Naive thymus-derived CD8-positive, alpha-beta T cell (primary cell): ENCODE measurements around the gene ADK. TPM values are rescaled to one million over a fixed set of nuclear protein-coding genes. Genes with fewer than 3 reads are reported as not detected.
"Not testable (repeated sequence)": the region's sequence is repeated elsewhere in the genome, so short reads cannot be mapped to it uniquely, and the experiment has no call there.

ENCODE experiments used
- ATAC-seq, 2 donors: fragments of 150-1000 bp; cut with Tn5 transposase in 1 of 2; sonication (Bioruptor Pico), chemical (Tn5 transposase) in 1 of 2; 1 replicate in 1 of 2; 2 replicates in 1 of 2; pipeline ENCODE4 v1.10.0; 2021; ENCODE audit warnings: mild to moderate bottlenecking in 2 of 2, moderate library complexity in 2 of 2
- POLR2A ChIA-PET: fragments of 350-600 bp; sonication (Branson Sonifier 250); formaldehyde crosslinking; loops from one replicate; lab custom pipeline; 2021; ENCODE audit warnings: antibody characterized with exemption; lab: Charles Lee
- DNase-seq, 10 donors: peaks; one replicate each; pipeline versions ENCODE4 v3.0.0 to v3.0.0-alpha.2; 2020 to 2022
- H3K27ac Mint-ChIP-seq, 10 donors: one replicate each; pipeline ENCODE4 v1.8.0; 2020 to 2022; ENCODE audit warnings: mild to moderate bottlenecking in 10 of 10, mixed read lengths in 10 of 10, moderate library complexity in 4 of 10, inconsistent platforms in 1 of 10
- H3K27me3 Mint-ChIP-seq, 5 donors: one replicate each; pipeline ENCODE4 v1.8.0; 2021 to 2022; ENCODE audit warnings: mixed read lengths in 5 of 5
- H3K36me3 Mint-ChIP-seq, 3 donors: one replicate each; pipeline ENCODE4 v1.8.0; 2020 to 2022; ENCODE audit warnings: mixed read lengths in 3 of 3, mild to moderate bottlenecking in 2 of 3, inconsistent platforms in 1 of 3
- H3K4me1 Mint-ChIP-seq, 4 donors: one replicate each; pipeline ENCODE4 v1.8.0; 2021 to 2022; ENCODE audit warnings: mixed read lengths in 4 of 4
- H3K4me3 Mint-ChIP-seq, 10 donors: one replicate each; pipeline ENCODE4 v1.8.0; 2020 to 2022; ENCODE audit warnings: mild to moderate bottlenecking in 10 of 10, mixed read lengths in 10 of 10, moderate library complexity in 6 of 10, inconsistent platforms in 1 of 10
- H3K9me3 Mint-ChIP-seq, 9 donors: one replicate each; pipeline ENCODE4 v1.8.0; 2020 to 2022; ENCODE audit warnings: mixed read lengths in 9 of 9, mild to moderate bottlenecking in 3 of 9, inconsistent platforms in 1 of 9, moderate library complexity in 1 of 9
- polyA plus RNA-seq, 3 donors: library from polyadenylated mRNA; unstranded; fragments of 300-500 nt; fragmentation: Illumina TruSeq; gene quantifications; one replicate each; pipeline ENCODE4 v1.2.3, GENCODE V29; 2021
- total RNA-seq, 8 experiments: library from RNA in 2 of 8; stranded (reverse) in 2 of 8; gene quantifications; one replicate each; pipeline ENCODE4 v1.2.3 and lab custom pipeline; 2021 to 2026

Gene ADK
- total and polyA plus RNA-seq, 5 experiments from 2014 or later, result 29.6 to 52.4 (median 48.7) TPM

DNA sequence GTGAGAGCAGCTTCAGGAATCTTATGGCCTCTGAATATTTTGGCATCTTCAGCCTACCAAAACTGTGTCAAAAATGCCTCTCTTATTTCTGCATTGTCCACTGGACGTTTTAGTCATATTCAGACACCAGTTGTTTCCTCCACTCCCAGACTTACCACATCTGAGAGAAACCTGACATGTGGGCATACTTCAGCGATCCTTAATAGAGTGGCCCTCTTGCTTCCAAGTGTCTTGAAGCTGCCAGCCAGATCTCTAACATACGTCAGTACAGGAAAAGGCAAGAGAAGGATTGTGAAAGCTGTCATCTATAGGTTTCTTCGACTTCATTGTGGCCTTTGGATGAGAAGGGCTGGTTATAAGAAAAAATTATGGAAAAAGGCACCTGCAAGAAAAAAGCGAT, 376.6 kb downstream of the ADK start:
- H3K4me1 Mint-ChIP-seq, ATAC-seq: not testable (repeated sequence)

DNA sequence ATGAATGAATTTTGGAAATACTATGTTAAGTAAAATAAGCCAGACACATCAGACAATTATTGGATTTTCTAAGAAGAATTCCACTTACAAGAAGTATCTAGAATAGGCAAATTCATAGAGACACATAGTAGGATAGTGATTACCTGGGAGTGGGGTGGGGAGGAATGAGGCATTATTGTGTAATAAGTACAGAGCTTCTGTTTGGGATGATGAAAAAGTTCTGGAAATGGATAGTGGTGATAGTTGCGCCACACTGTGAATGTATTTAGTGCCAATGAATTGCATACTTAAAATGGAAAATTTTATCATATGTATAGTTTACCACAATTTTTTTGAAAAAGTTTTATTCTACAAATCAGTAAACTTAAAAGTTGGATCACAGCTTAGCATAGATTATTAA, 378.2 kb downstream of the ADK start:
- Mint-ChIP-seq H3K27me3 (no peaks in the 10 kb centered on the region), H3K27ac (peak overlapping the region in 1 of 10 donors; percentile 18), H3K9me3 (no peaks in the 10 kb centered on the region), H3K36me3 (peaks cover 5 to 32% (median 21%) of the 10 kb centered on the region in 3 donors), H3K4me1 (no peaks in the 10 kb centered on the region), H3K4me3 (no peak overlapping the region)
- DNase-seq (no peak), ATAC-seq (no peak)
- POLR2A ChIA-PET, result interaction anchor here (0.6 kb wide), 1 partner anchor 63 kb away, joined by 3 read pairs; no protein-coding TSS in a partner anchor

More for the DNA sequence above, 376.6 kb downstream of the ADK start:
- DNase-seq, H3K9me3 Mint-ChIP-seq, H3K27me3 Mint-ChIP-seq, H3K4me3 Mint-ChIP-seq, POLR2A ChIA-PET: not testable (repeated sequence)
- H3K27ac Mint-ChIP-seq, result peak overlapping the region in 1 of 10 donors; percentile 16
- H3K36me3 Mint-ChIP-seq, result peaks cover 5 to 36% (median 28%) of the 10 kb centered on the region in 3 donors

DNA sequence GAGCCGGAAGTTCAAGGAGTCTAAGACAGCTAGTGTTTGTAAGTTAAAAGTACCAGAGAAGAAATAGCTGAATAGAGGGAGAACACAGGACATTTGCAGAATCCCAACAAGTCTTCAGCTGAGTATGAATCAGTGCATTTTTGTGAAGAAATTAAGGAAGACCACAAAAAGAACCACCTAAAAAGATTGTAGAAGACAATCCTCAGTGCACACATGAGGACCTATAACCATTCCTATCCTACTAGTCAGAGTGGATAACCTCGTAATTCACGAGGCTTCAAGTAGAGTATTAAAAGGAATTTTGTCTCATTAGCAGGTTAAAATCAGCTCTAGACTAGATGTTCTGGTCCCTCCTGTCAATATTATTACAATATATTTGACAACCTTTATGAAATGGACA, 380.0 kb downstream of the ADK start:
- Mint-ChIP-seq H3K27me3 (no peaks in the 10 kb centered on the region), H3K27ac (no peak overlapping the region), H3K4me3 (no peak overlapping the region), H3K9me3 (no peaks in the 10 kb centered on the region), H3K36me3 (peaks cover 5 to 32% (median 21%) of the 10 kb centered on the region in 3 donors), H3K4me1 (peaks cover 0 to 2% (median under 1%) of the 10 kb centered on the region in 4 donors)
- ATAC-seq (no peak), DNase-seq (no peak)
- POLR2A ChIA-PET, result no interaction called here

DNA sequence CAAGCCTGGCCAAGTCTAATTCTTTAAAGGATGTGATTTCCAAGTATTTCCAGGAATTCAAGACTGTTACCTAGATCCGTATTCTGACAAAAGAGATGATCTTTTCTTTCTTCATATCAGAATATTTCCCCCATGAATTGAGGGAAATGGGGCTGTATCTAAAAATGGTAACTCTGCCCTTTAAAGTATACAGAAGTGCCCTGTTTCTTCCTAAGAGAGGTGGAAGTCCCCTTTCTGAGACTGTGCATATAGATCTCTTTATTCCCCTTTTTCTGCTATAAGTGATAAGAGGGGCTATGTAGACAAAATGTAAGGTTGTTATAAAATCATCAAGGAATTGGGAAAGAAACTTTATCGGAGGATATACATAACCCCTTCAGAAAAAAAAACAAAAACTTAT, 388.3 kb downstream of the ADK start:
- H3K4me1 Mint-ChIP-seq, result peaks cover 3 to 16% (median 12%) of the 10 kb centered on the region in 4 donors
- H3K36me3 Mint-ChIP-seq, result peaks cover 0 to 5% (median 0%) of the 10 kb centered on the region in 3 donors
- DNase-seq (no peak), ATAC-seq (no peak)
- no peaks in the 10 kb centered on the region for H3K27me3 Mint-ChIP-seq
- no peak overlapping the region for H3K4me3 Mint-ChIP-seq
- H3K9me3 Mint-ChIP-seq, result no peaks in the 10 kb centered on the region
- POLR2A ChIA-PET, result no interaction called here
- H3K27ac Mint-ChIP-seq, result peak overlapping the region in 2 of 10 donors; percentile 16 to 43

DNA sequence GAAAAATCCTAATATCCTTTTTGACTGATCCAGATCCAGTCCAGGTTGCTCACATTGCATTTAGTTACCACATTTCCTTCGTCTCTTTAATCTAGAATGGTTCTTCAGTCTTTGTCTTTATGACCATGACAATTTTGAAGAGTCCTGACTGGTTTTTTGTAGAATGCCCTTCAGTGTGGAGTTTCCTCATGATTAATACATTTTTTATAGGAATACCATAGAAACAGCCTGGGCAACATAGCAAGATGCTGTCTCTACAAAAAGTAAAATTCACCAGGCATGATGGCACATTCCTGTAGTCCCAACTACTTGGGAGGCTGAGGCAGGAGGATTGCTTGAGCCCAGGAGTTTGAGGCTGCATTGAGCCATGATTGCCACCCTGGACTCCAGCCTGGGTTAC, 390.4 kb downstream of the ADK start:
- Mint-ChIP-seq H3K9me3 (no peaks in the 10 kb centered on the region), H3K27ac (no peak overlapping the region), H3K27me3 (no peaks in the 10 kb centered on the region), H3K4me3 (no peak overlapping the region), H3K4me1 (peaks cover 4 to 12% (median 9%) of the 10 kb centered on the region in 4 donors), H3K36me3 (peaks cover 0 to 4% (median 0%) of the 10 kb centered on the region in 3 donors)
- DNase-seq (no peak), ATAC-seq (no peak)
- POLR2A ChIA-PET, result no interaction called here

DNA sequence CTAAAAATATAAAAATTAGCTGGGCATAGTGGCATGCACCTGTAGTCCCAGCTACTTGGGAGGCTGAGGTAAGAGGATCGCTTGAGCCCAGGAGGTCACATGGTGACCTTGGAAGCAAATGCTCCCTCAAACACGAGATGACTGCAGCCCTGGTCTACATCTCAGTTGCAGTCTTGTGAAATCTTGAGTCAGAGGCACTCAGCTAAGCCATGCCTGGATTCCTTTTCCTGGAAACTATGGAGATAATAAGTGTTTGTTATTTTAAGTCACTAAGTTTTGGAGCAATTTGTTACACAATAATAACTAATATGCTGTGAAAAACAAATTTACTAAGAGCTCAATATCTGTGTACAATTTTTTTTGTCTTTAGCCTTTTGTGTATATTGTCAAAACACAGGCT, 391.1 kb downstream of the ADK start:
- POLR2A ChIA-PET, result no interaction called here
- Mint-ChIP-seq H3K4me1 (peaks cover 2 to 7% (median 6%) of the 10 kb centered on the region in 4 donors), H3K36me3 (peaks cover 0 to 1% (median 0%) of the 10 kb centered on the region in 3 donors), H3K4me3 (no peak overlapping the region), H3K9me3 (no peaks in the 10 kb centered on the region), H3K27ac (no peak overlapping the region), H3K27me3 (no peaks in the 10 kb centered on the region)
- DNase-seq (no peak), ATAC-seq (no peak)

DNA sequence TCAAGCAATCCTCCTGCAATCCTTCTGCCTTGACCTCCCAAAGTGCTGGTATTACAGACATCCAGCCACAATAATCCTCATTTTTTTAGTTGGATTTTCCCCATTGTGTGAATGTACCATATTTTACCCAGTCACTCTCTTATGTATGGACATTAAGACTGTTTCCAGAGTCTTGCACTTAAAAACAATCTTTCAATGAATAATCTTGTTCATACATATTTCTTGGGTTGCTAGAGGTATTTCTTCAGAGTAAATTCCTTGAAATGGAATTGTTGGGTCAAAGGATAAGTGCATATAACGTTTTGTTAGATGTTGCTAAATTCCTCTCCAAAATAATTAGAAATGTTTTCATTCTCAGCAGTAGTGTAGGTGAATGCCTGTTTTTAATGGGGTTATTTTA, 392.3 kb downstream of the ADK start:
- DNase-seq (no peak), ATAC-seq (no peak)
- Mint-ChIP-seq H3K4me3 (no peak overlapping the region), H3K36me3 (peaks cover 0 to 2% (median 0%) of the 10 kb centered on the region in 3 donors), H3K9me3 (no peaks in the 10 kb centered on the region), H3K27me3 (no peaks in the 10 kb centered on the region), H3K27ac (peak overlapping the region in 1 of 10 donors; percentile 2), H3K4me1 (peaks cover 2 to 7% (median 6%) of the 10 kb centered on the region in 4 donors)
- POLR2A ChIA-PET, result no interaction called here

DNA sequence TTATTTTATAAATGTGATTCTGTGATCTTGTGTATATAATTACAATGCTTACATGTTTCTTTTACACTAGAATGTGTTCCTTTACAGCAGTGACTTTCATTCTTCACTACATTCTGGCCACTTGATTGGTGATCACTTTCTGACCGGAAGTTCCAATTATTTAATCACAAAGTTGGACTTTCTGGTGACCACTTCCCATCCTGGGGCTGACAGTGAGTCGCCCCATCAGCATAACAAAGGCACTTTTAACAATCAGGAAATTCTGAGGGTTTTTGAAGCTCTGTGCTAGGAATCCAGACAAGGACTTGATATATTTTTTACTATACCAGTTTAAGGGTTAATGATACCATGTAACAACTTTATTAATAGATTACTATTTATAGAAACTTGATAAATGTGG, 393.1 kb downstream of the ADK start:
- Mint-ChIP-seq H3K36me3 (peaks cover 0 to 2% (median 0%) of the 10 kb centered on the region in 3 donors), H3K27me3 (no peaks in the 10 kb centered on the region), H3K4me1 (peaks cover 2 to 7% (median 6%) of the 10 kb centered on the region in 4 donors), H3K4me3 (no peak overlapping the region), H3K27ac (peak overlapping the region in 3 of 10 donors; percentile 2 to 71 (median 29)), H3K9me3 (no peaks in the 10 kb centered on the region)
- ATAC-seq (no peak), DNase-seq (no peak)
- POLR2A ChIA-PET, result no interaction called here

DNA sequence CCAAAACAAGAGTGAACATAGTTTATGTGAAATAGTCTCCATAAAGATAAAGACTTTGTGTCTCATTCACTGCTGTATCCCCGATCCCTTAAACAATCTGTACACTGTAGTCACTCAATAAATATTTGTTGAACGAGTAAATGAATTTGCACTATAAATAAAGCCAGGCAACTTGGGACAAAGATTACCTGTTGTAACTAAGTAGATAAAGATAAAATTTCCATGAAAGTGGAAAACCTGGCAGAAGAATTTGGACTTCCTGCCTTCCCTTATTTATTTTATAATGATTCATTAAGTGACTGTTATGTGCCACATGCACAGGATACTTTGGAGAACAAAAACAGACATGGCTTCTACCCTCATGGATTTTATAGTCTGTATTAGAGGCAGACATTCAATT, 397.7 kb downstream of the ADK start:
- no peak for DNase-seq

DNA sequence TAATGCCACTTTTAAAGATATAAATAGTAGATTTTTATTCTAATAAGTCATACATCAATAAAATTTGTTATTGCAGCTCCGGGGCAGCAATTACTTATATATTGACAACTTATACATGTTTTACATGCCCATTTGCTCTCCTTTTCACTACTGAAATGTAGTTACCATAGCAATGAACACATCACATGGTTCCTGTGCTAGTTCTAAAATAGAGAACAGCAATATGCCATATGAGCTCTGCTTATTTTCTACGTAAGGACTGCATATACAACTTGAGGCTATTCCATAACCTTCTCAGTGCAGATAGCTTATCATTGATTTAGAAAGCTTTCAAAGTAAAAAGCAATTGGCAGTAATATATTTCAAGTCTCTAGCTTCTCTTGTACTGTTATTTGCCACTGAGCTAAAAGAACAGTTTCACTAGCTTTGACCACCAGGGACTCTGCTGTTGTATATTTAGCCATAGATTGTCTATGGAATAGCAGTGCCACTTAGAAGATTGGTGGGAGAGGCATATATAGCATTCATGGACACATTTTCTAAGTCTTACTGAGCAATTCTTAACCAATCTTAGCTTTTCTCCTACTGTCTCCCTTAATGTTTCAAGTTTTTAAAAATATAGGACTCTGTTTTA, 405.2 kb downstream of the ADK start:
- POLR2A ChIA-PET, result no interaction called here
- DNase-seq (no peak), ATAC-seq (no peak)
- peaks cover 0 to 1% (median 0%) of the 10 kb centered on the region in 4 donors for H3K4me1 Mint-ChIP-seq
- no peak overlapping the region for H3K27ac Mint-ChIP-seq
- H3K27me3 Mint-ChIP-seq, result no peaks in the 10 kb centered on the region
- H3K4me3 Mint-ChIP-seq, result no peak overlapping the region
- peaks cover 0 to 5% (median 0%) of the 10 kb centered on the region in 9 donors for H3K9me3 Mint-ChIP-seq
- H3K36me3 Mint-ChIP-seq, result peaks cover 4 to 10% (median 7%) of the 10 kb centered on the region in 3 donors

More for the DNA sequence above, 397.7 kb downstream of the ADK start:
- POLR2A ChIA-PET, result no interaction called here
- Mint-ChIP-seq H3K27ac (no peak overlapping the region), H3K9me3 (no peaks in the 10 kb centered on the region), H3K27me3 (no peaks in the 10 kb centered on the region), H3K4me1 (peaks cover 3 to 7% (median 4%) of the 10 kb centered on the region in 4 donors), H3K4me3 (no peak overlapping the region), H3K36me3 (peaks cover 0 to 10% (median 4%) of the 10 kb centered on the region in 3 donors)
- ATAC-seq, result no peak

DNA sequence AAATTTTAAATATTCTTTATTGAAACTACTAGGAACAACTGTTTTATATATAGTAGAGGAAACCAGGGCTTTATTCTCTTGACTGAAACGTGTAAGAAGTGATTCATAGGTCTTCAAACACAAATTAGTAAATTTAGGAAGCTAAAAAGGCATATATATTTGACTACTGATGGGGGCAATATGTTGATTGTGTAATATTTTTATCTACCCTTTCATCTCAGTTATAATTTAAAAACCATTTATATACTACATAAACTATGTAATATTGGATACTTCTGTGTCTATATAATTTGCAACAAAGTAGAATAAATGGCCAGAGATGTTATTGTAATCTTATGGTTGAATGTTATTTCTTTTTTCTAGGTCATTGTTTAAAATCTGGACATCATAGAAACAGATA, 406.1 kb downstream of the ADK start:
- ATAC-seq, result no peak
- H3K4me3 Mint-ChIP-seq, result no peak overlapping the region
- H3K4me1 Mint-ChIP-seq, result peaks cover 0 to 1% (median 0%) of the 10 kb centered on the region in 4 donors
- H3K36me3 Mint-ChIP-seq, result peaks cover 4 to 10% (median 7%) of the 10 kb centered on the region in 3 donors
- H3K27ac Mint-ChIP-seq, result no peak overlapping the region
- H3K9me3 Mint-ChIP-seq, result peaks cover 0 to 5% (median 0%) of the 10 kb centered on the region in 9 donors
- POLR2A ChIA-PET, result no interaction called here
- H3K27me3 Mint-ChIP-seq, result no peaks in the 10 kb centered on the region
- no peak for DNase-seq

DNA sequence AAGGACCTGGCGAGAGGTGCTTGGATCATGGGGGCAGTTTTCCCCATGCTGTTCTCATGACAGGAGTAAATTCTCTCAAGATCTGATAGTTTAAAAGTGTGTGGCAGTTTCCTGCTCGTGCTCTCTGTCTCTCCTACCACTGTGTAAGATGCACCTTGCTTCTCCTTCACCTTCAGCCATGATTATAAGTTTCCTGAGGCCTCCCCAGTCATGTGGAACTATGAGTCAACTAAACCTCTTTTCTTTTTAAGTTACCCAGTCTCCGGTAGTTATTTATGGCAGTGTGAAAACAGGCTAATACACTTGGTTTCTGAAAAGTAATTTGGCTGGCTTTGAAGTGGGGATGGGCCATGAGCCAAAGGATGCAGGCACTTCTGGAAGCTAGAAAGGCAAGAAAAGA, 407.4 kb downstream of the ADK start:
- Mint-ChIP-seq H3K27me3 (no peaks in the 10 kb centered on the region), H3K4me1 (peaks cover 0 to 3% (median under 1%) of the 10 kb centered on the region in 4 donors), H3K9me3 (peaks cover 0 to 5% (median 0%) of the 10 kb centered on the region in 9 donors), H3K36me3 (peaks cover 4 to 10% (median 7%) of the 10 kb centered on the region in 3 donors), H3K27ac (peak overlapping the region in 2 of 10 donors; percentile 3 to 15), H3K4me3 (no peak overlapping the region)
- POLR2A ChIA-PET, result no interaction called here
- ATAC-seq, result no peak
- no peak for DNase-seq

DNA sequence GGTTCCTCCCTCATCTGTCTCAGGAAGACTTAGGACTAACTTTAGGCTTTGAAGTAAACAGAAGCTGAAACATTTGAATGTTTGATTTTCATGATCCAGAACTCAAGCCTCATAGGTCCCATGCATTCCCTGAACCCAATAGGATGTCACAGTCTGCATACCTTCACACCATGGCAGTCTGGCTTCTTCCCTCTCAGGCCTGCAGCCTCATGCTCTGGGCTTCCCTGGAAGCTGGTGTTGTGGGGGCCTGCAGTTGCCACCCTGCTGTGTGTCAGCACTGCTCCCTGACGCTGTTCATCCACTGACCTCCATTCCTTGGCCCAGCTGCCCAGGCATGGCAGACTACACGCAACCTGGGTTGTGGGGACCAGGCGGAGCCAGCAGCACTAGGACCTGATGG, 407.9 kb downstream of the ADK start:
- Mint-ChIP-seq H3K27me3 (no peaks in the 10 kb centered on the region), H3K36me3 (peaks cover 4 to 10% (median 7%) of the 10 kb centered on the region in 3 donors), H3K27ac (peak overlapping the region in 2 of 10 donors; percentile 17 to 87), H3K4me3 (no peak overlapping the region), H3K9me3 (peaks cover 0 to 5% (median 0%) of the 10 kb centered on the region in 9 donors), H3K4me1 (peaks cover 0 to 3% (median under 1%) of the 10 kb centered on the region in 4 donors)
- DNase-seq (no peak), ATAC-seq (no peak)
- POLR2A ChIA-PET, result interaction anchor here (0.6 kb wide), 1 partner anchor 387 kb away, joined by 3 read pairs; no protein-coding TSS in a partner anchor
